H9 (cell line): Measurements from ENCODE around the gene C20orf202. TPM values are rescaled to one million over a fixed set of nuclear protein-coding genes. Genes with fewer than 3 reads are reported as not detected.

Source experiments
- DNase-seq: peaks from one replicate; pipeline ENCODE4 v3.0.0-alpha.2; 2017
- H2AFZ ChIP-seq: one replicate; pipeline ENCODE4 v1.6.1; 2013; ENCODE audit warnings: mild to moderate bottlenecking, low read length, control low read depth, moderate library complexity
- H2AK5ac ChIP-seq: 2 replicates; pipeline ENCODE4 v1.6.1; 2013; ENCODE audit warnings: low read length, control low read depth, mixed read lengths; ENCODE audit not compliant: insufficient read length
- H2BK120ac ChIP-seq: one replicate; pipeline ENCODE4 v1.6.1; 2013; ENCODE audit warnings: low read depth, mild to moderate bottlenecking, low read length, control low read depth, inconsistent platforms; ENCODE audit not compliant: poor library complexity, severe bottlenecking
- H2BK12ac ChIP-seq: 2 replicates; pipeline ENCODE4 v1.6.1; 2013; ENCODE audit warnings: low read length, control low read depth, mixed read lengths, low read depth; ENCODE audit not compliant: insufficient read length
- H2BK15ac ChIP-seq: 2 replicates; pipeline ENCODE4 v1.6.1; 2013; ENCODE audit warnings: low read depth, low read length, control low read depth
- H2BK20ac ChIP-seq: one replicate; pipeline ENCODE4 v1.6.1; 2013; ENCODE audit warnings: low read depth, mild to moderate bottlenecking, low read length, control low read depth, inconsistent platforms; ENCODE audit not compliant: poor library complexity, severe bottlenecking
- H2BK5ac ChIP-seq: 2 replicates; pipeline ENCODE4 v1.6.1; 2013; ENCODE audit warnings: low read length, control low read depth, mixed read lengths; ENCODE audit not compliant: insufficient read length
- H3K14ac ChIP-seq: 2 replicates; pipeline ENCODE4 v1.6.1; 2013; ENCODE audit warnings: low read length, control low read depth; ENCODE audit not compliant: insufficient read depth
- H3K18ac ChIP-seq: 2 replicates; pipeline ENCODE4 v1.6.1; 2013; ENCODE audit warnings: low read depth, mild to moderate bottlenecking, mixed read lengths, low read length, control low read depth; ENCODE audit not compliant: insufficient read length
- H3K23ac ChIP-seq: 2 replicates; pipeline ENCODE4 v1.6.1; 2013; ENCODE audit warnings: low read length, control low read depth, mixed read lengths, low read depth; ENCODE audit not compliant: insufficient read length
- H3K23me2 ChIP-seq: 2 replicates; pipeline ENCODE4 v1.6.1; 2013; ENCODE audit warnings: low read depth, mild to moderate bottlenecking, mixed read lengths, low read length, control low read depth; ENCODE audit not compliant: insufficient read length, poor library complexity, severe bottlenecking
- H3K27ac ChIP-seq: 2 replicates; pipeline ENCODE4 v1.5.1; 2013; ENCODE audit warnings: low read length, control low read depth, mixed read lengths, low read depth; ENCODE audit not compliant: insufficient read length
- H3K27me3 ChIP-seq: 2 replicates; pipeline ENCODE4 v1.6.1; 2013; ENCODE audit warnings: low read length, control low read depth, inconsistent platforms; ENCODE audit not compliant: insufficient read depth
- H3K4ac ChIP-seq: 2 replicates; pipeline ENCODE4 v1.6.1; 2013; ENCODE audit warnings: low read depth, mild to moderate bottlenecking, control low read depth, inconsistent platforms, low read length, moderate library complexity
- H3K4me1 ChIP-seq: 2 replicates; pipeline ENCODE4 v1.6.1; 2013; ENCODE audit warnings: low read length, control low read depth, inconsistent platforms; ENCODE audit not compliant: insufficient read depth
- H3K4me2 ChIP-seq: 2 replicates; pipeline ENCODE4 v1.6.1; 2013; ENCODE audit warnings: low read length, control low read depth, mixed read lengths; ENCODE audit not compliant: insufficient read length, insufficient read depth
- H3K56ac ChIP-seq: 2 replicates; pipeline ENCODE4 v1.6.1; 2013; ENCODE audit warnings: low read depth, mild to moderate bottlenecking, mixed read lengths, low read length, control low read depth; ENCODE audit not compliant: insufficient read length
- H3K79me1 ChIP-seq: 2 replicates; pipeline ENCODE4 v1.6.1; 2013; ENCODE audit warnings: low read depth, mild to moderate bottlenecking, moderate library complexity, low read length, control low read depth, inconsistent platforms; ENCODE audit not compliant: insufficient read depth, poor library complexity, severe bottlenecking
- H3K79me2 ChIP-seq: 2 replicates; pipeline ENCODE4 v1.6.1; 2013; ENCODE audit warnings: low read length, control low read depth, inconsistent platforms; ENCODE audit not compliant: insufficient read depth
- H3K9ac ChIP-seq: 2 replicates; pipeline ENCODE4 v1.6.1; 2013; ENCODE audit warnings: low read length, control low read depth, mixed read lengths; ENCODE audit not compliant: insufficient read length; ENCODE audit errors: extremely low read depth
- H3K9me3 ChIP-seq: one replicate; pipeline ENCODE4 v1.6.1; 2013; ENCODE audit warnings: low read depth, low read length, inconsistent platforms; ENCODE audit not compliant: control insufficient read depth
- H3T11ph ChIP-seq: one replicate; pipeline ENCODE4 v1.6.1; 2013; ENCODE audit warnings: mild to moderate bottlenecking, low read length, control low read depth, inconsistent platforms
- H4K20me1 ChIP-seq: one replicate; pipeline ENCODE4 v1.6.1; 2013; ENCODE audit not compliant: control insufficient read depth, insufficient read length, insufficient read depth
- H4K5ac ChIP-seq: 2 replicates; pipeline ENCODE4 v1.6.1; 2013; ENCODE audit warnings: low read depth, mild to moderate bottlenecking, mixed read lengths, low read length, control low read depth; ENCODE audit not compliant: insufficient read length
- H4K8ac ChIP-seq: replicated peaks from 2 replicates; pipeline ENCODE4 v1.6.1; 2013; ENCODE audit warnings: low read length, control low read depth, mixed read lengths, low read depth; ENCODE audit not compliant: insufficient read length
- H4K91ac ChIP-seq: 2 replicates; pipeline ENCODE4 v1.6.1; 2013; ENCODE audit warnings: low read depth, mild to moderate bottlenecking, moderate library complexity, mixed read lengths, low read length, control low read depth; ENCODE audit not compliant: insufficient read length
- H3K27ac Mint-ChIP-seq, 3 experiments: 2 replicates in 2 of 3; 3 replicates in 1 of 3; pipeline ENCODE4 v1.8.0; 2020 to 2021; ENCODE audit warnings: mixed read lengths in 3 of 3, mild to moderate bottlenecking in 1 of 3, moderate library complexity in 1 of 3
- H3K27me3 Mint-ChIP-seq: 2 replicates; pipeline ENCODE4 v1.8.0; 2021; ENCODE audit warnings: low read depth, mild to moderate bottlenecking, moderate library complexity, mixed read lengths
- H3K36me3 Mint-ChIP-seq, 3 experiments: 2 replicates in 2 of 3; 3 replicates in 1 of 3; pipeline ENCODE4 v1.8.0; 2020 to 2021; ENCODE audit warnings: low read depth in 3 of 3, mixed read lengths in 3 of 3; ENCODE audit not compliant: insufficient read depth in 1 of 3
- H3K4me1 Mint-ChIP-seq, 2 experiments: 2 replicates each; pipeline ENCODE4 v1.8.0; 2020; ENCODE audit warnings: mixed read lengths in 2 of 2
- H3K4me3 Mint-ChIP-seq, 2 experiments: 2 replicates in 1 of 2; 3 replicates in 1 of 2; pipeline ENCODE4 v1.8.0; 2020 to 2021; ENCODE audit warnings: mild to moderate bottlenecking in 2 of 2, mixed read lengths in 2 of 2, moderate library complexity in 1 of 2
- H3K9me3 Mint-ChIP-seq, 2 experiments: 2 replicates in 1 of 2; 3 replicates in 1 of 2; pipeline ENCODE4 v1.8.0; 2020; ENCODE audit warnings: mild to moderate bottlenecking in 2 of 2, mixed read lengths in 2 of 2, moderate library complexity in 1 of 2
- CTCF ChIP-seq: fragments of 200-600 bp; sonication (generic); conservative IDR thresholded peaks from 3 replicates; pipeline ENCODE4 v1.8.0; 2021; ENCODE audit warnings: antibody characterized with exemption, mild to moderate bottlenecking
- WGBS: extraction: QIAGEN DNeasy Blood & Tissue Kit; methylation state at CpG from one replicate; pipeline ENCODE4 v1.1.7; 2013; ENCODE audit warnings: missing lambda C conversion rate, low lambda C conversion rate, mixed read lengths; ENCODE audit not compliant: insufficient read length; ENCODE audit errors: extremely low coverage; 5-methylcytosine and 5-hydroxymethylcytosine counted together
- total RNA-seq: library from RNA; stranded (reverse); gene quantifications from 2 replicates; pipeline ENCODE4 v1.2.1, GENCODE V29; 2021

C20orf202 gene
- total RNA-seq, 1 experiment from 2014 or later = 0.13 TPM

- Histone ChIP-seq H2AK5ac (no peak overlapping the region), H2BK20ac (no peak overlapping the region), H3T11ph (no peak overlapping the region), H3K79me2 (no peaks in the 10 kb centered on the region), H2AFZ (no peak overlapping the region), H2BK5ac (no peak overlapping the region), H3K23ac (no peak overlapping the region), H3K9me3 (no peaks in the 10 kb centered on the region), H3K4me2 (no peak overlapping the region), H3K56ac (no peak overlapping the region), H4K91ac (no peak overlapping the region), H2BK120ac (no peak overlapping the region), H3K18ac (no peak overlapping the region), H3K79me1 (no peaks in the 10 kb centered on the region), H4K5ac (no peak overlapping the region), H2BK15ac (no peak overlapping the region), H3K23me2 (peaks cover 4% of the 10 kb centered on the region), H3K27ac (no peak overlapping the region), H3K4me1 (peaks cover 6% of the 10 kb centered on the region; the same call in 1 of the 2 replicates), H3K4ac (no peak overlapping the region), H3K9ac (no peak overlapping the region), H2BK12ac (no peak overlapping the region), H3K27me3 (peaks cover 16% of the 10 kb centered on the region; the same call in 1 of the 2 replicates), H4K20me1 (no peaks in the 10 kb centered on the region), H4K8ac (no peak overlapping the region), H3K14ac (no peak overlapping the region)
- TF ChIP-seq CTCF = no peak
- peak overlapping the region in 2 of 3 experiments; percentile 8 to 11; a peak in 3 of 7 replicates for H3K27ac Mint-ChIP-seq
- WGBS = no CpG with 5 or more reads among the region's 4 CpGs
- peaks cover 37% of the 10 kb centered on the region for H3K27me3 Mint-ChIP-seq
- peaks cover 21 to 24% of the 10 kb centered on the region in 2 experiments for H3K4me1 Mint-ChIP-seq
- H3K9me3 Mint-ChIP-seq = no peaks in the 10 kb centered on the region; a peak in 2 of 5 replicates
- peaks cover 0 to 9% (median 4%) of the 10 kb centered on the region in 3 experiments; a peak in 2 of 7 replicates for H3K36me3 Mint-ChIP-seq
- DNase-seq = no peak
- no peak overlapping the region for H3K4me3 Mint-ChIP-seq
Measured at GRCh38 chr20:1182106-1182505, 21.1 kb upstream of the C20orf202 start.
